MM.1S (cell line): Measurements from ENCODE around the gene PNPLA2.

Source experiments
- CTCF ChIP-seq: fragments of 300-600 bp; sonication (generic); IDR thresholded peaks from 2 replicates; pipeline ENCODE4 v1.5.1; 2016; ENCODE audit warnings: antibody characterized with exemption, low read length, mixed read lengths
- EZH2phosphoT487 ChIP-seq: fragments of 300-600 bp; sonication (generic); IDR thresholded peaks from 2 replicates; pipeline ENCODE4 v1.6.1; 2018; ENCODE audit warnings: antibody characterized with exemption, low read length

DNA sequence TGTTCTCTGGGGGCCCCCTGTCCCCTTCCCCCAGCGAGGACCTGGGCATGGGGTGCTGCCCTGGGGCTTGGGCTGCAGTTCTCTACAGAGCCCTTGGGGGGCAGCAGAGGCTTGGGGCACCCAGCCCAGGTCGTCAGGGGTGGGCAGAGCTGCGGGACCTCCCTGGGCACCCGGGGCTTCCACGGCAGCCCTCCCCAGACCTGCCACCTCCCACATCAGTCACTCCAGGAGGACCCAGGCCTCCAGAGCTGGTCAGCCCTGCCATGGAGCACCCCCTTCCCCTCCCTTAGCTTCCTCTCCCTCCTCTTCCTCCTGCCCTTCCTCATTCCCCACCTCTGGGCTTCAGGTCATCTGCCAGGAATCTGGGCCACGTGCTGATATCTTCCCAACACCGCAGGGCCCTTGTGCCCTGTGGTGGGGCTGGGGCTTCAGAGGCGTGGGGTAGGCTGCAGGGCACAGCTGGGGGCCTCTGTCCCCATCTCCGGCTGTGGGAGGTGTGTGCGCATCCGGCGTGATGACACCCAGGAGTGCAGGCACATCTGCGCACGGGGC is 29.7 kb downstream of the PNPLA2 start:
- peak; percentile 90 for TF ChIP-seq CTCF
- TF ChIP-seq EZH2phosphoT487: no peak
